CD4-positive, alpha-beta memory T cell (primary cell): ENCODE measurements around the gene HES6. TPM values are rescaled to one million over a fixed set of nuclear protein-coding genes. Genes with fewer than 3 reads are reported as not detected.

Experiments
- CTCF ChIA-PET: fragments of 350-600 bp; sonication (Branson Sonifier 250); formaldehyde crosslinking; loops from one replicate; lab custom pipeline; 2021; ENCODE audit warnings: inconsistent platforms; ENCODE audit not compliant: partially characterized antibody; lab: Charles Lee
- POLR2A ChIA-PET: fragments of 350-600 bp; sonication (Branson Sonifier 250); formaldehyde crosslinking; loops from one replicate; lab custom pipeline; 2021; ENCODE audit not compliant: partially characterized antibody; lab: Charles Lee
- DNase-seq, 5 donors: peaks; one replicate each; pipeline versions ENCODE4 v3.0.0 to v3.0.0-alpha.2; 2020 to 2022; ENCODE audit warnings: mixed read lengths in 1 of 5
- H3K27ac ChIP-seq: one replicate; pipeline ENCODE4 v1.7.0; 2013; ENCODE audit warnings: low read depth, low read length
- H3K27me3 ChIP-seq: 2 replicates; pipeline ENCODE4 v1.7.0; 2013; ENCODE audit warnings: mild to moderate bottlenecking, low read length, moderate library complexity; ENCODE audit not compliant: insufficient read depth
- H3K36me3 ChIP-seq: 2 replicates; pipeline ENCODE4 v1.7.0; 2013; ENCODE audit warnings: mild to moderate bottlenecking, low read length, moderate library complexity; ENCODE audit not compliant: insufficient read depth
- H3K4me1 ChIP-seq: 2 replicates; pipeline ENCODE4 v1.7.0; 2013; ENCODE audit warnings: mild to moderate bottlenecking, low read length, moderate library complexity; ENCODE audit not compliant: insufficient read depth
- H3K4me3 ChIP-seq, 2 donors: one replicate each; pipeline ENCODE4 v1.7.0; 2013; ENCODE audit warnings: low read length in 2 of 2, mild to moderate bottlenecking in 1 of 2
- H3K9me3 ChIP-seq, 2 donors: one replicate each; pipeline ENCODE4 v1.7.0; 2013; ENCODE audit warnings: low read length in 2 of 2, control low read depth in 1 of 2; ENCODE audit not compliant: control insufficient read depth in 1 of 2
- H3K27ac Mint-ChIP-seq, 7 donors: one replicate each; pipeline ENCODE4 v1.8.0; 2020 to 2021; ENCODE audit warnings: mixed read lengths in 7 of 7, mild to moderate bottlenecking in 6 of 7, inconsistent platforms in 3 of 7, moderate library complexity in 3 of 7
- H3K27me3 Mint-ChIP-seq, 2 donors: one replicate each; pipeline ENCODE4 v1.8.0; 2020 to 2021; ENCODE audit warnings: mixed read lengths in 2 of 2
- H3K36me3 Mint-ChIP-seq, 2 donors: one replicate each; pipeline ENCODE4 v1.8.0; 2020 to 2021; ENCODE audit warnings: mixed read lengths in 2 of 2, inconsistent platforms in 1 of 2, mild to moderate bottlenecking in 1 of 2
- H3K4me1 Mint-ChIP-seq, 4 donors: one replicate each; pipeline ENCODE4 v1.8.0; 2020 to 2021; ENCODE audit warnings: mixed read lengths in 4 of 4, mild to moderate bottlenecking in 1 of 4
- H3K4me3 Mint-ChIP-seq, 8 donors: one replicate each; pipeline ENCODE4 v1.8.0; 2020 to 2021; ENCODE audit warnings: mixed read lengths in 8 of 8, mild to moderate bottlenecking in 7 of 8, moderate library complexity in 6 of 8, inconsistent platforms in 3 of 8
- H3K9me3 Mint-ChIP-seq, 8 donors: one replicate each; pipeline ENCODE4 v1.8.0; 2020 to 2021; ENCODE audit warnings: mixed read lengths in 8 of 8, mild to moderate bottlenecking in 5 of 8, inconsistent platforms in 3 of 8, moderate library complexity in 1 of 8
- intact Hi-C: fragments of 100-400 bp; cut with micrococcal nuclease; formaldehyde crosslinking; loops from one replicate; pipeline ENCODE4 v1.15.1; 2023
- polyA plus RNA-seq, 2 donors: library from polyadenylated mRNA; unstranded; fragments of 300-500 nt; fragmentation: Illumina TruSeq; gene quantifications; one replicate each; pipeline ENCODE4 v1.2.3, GENCODE V29; 2021
- total RNA-seq, 2 experiments: library from RNA; stranded (reverse); gene quantifications; one replicate each; pipeline ENCODE4 v1.2.3, GENCODE V29; 2021

The HES6 gene
- total and polyA plus RNA-seq, 4 experiments from 2014 or later: 0.67 to 4.9 (median 1.5) TPM

GRCh38 chr2:238220274-238220891 lies 19.5 kb downstream of the HES6 start:
- ChIA-PET POLR2A (interaction anchor here (0.8 to 1.0 kb wide), 2 partner anchors 11 to 18 kb away, joined by 3 read pairs; no protein-coding TSS in a partner anchor), CTCF (no interaction called here)
- DNase-seq: no peak
- H3K4me1 Mint-ChIP-seq: no peaks in the 10 kb centered on the region
- no peaks in the 10 kb centered on the region for H3K9me3 ChIP-seq
- no peak overlapping the region for H3K4me3 ChIP-seq
- peaks cover under 1 to 2% of the 10 kb centered on the region in 2 donors for H3K27me3 Mint-ChIP-seq
- H3K36me3 Mint-ChIP-seq: no peaks in the 10 kb centered on the region
- H3K27ac ChIP-seq: no peak overlapping the region
- no peaks in the 10 kb centered on the region for H3K4me1 ChIP-seq
- no peak overlapping the region for H3K4me3 Mint-ChIP-seq
- no peak overlapping the region for H3K27ac Mint-ChIP-seq
- intact Hi-C loops: no loop called here
- H3K27me3 ChIP-seq: no peaks in the 10 kb centered on the region
- no peaks in the 10 kb centered on the region for H3K9me3 Mint-ChIP-seq
- H3K36me3 ChIP-seq: no peaks in the 10 kb centered on the region

GRCh38 chr2:238216651-238217184 lies 23.1 kb downstream of the HES6 start:
- Histone ChIP-seq H3K36me3 (no peaks in the 10 kb centered on the region), H3K4me1 (no peaks in the 10 kb centered on the region), H3K27ac (no peak overlapping the region), H3K9me3 (no peaks in the 10 kb centered on the region), H3K27me3 (no peaks in the 10 kb centered on the region), H3K4me3 (no peak overlapping the region)
- Mint-ChIP-seq H3K36me3 (no peaks in the 10 kb centered on the region), H3K27me3 (peaks cover 3 to 8% of the 10 kb centered on the region in 2 donors), H3K4me3 (no peak overlapping the region), H3K9me3 (no peaks in the 10 kb centered on the region), H3K4me1 (no peaks in the 10 kb centered on the region), H3K27ac (no peak overlapping the region)
- DNase-seq: no peak
- POLR2A ChIA-PET: interaction anchor here (0.8 kb wide), 1 partner anchor 18 kb away, joined by 4 read pairs; no protein-coding TSS in a partner anchor
- intact Hi-C loops: no loop called here
- CTCF ChIA-PET: no interaction called here

- H3K27ac ChIP-seq: no peak overlapping the region
- ChIA-PET CTCF (no interaction called here), POLR2A (no interaction called here)
- peaks cover 6 to 13% (median 8%) of the 10 kb centered on the region in 4 donors for H3K4me1 Mint-ChIP-seq
- H3K36me3 Mint-ChIP-seq: peaks cover 0 to 10% of the 10 kb centered on the region in 2 donors
- no peak overlapping the region for H3K4me3 ChIP-seq
- no peaks in the 10 kb centered on the region for H3K27me3 ChIP-seq
- H3K9me3 ChIP-seq: no peaks in the 10 kb centered on the region
- H3K4me3 Mint-ChIP-seq: no peak overlapping the region
- H3K9me3 Mint-ChIP-seq: no peaks in the 10 kb centered on the region
- DNase-seq: no peak
- H3K36me3 ChIP-seq: no peaks in the 10 kb centered on the region
- peaks cover 14% of the 10 kb centered on the region for H3K4me1 ChIP-seq
- intact Hi-C loops: no loop called here
- H3K27ac Mint-ChIP-seq: no peak overlapping the region
- H3K27me3 Mint-ChIP-seq: no peaks in the 10 kb centered on the region
Observed at GRCh38 chr2:238207006-238207405, 32.8 kb downstream of the HES6 start.

- H3K4me3 ChIP-seq: peak overlapping the region in 1 of 2 donors; percentile 50
- Mint-ChIP-seq H3K4me3 (peak overlapping the region; percentile 78 to 89 (median 86)), H3K9me3 (no peaks in the 10 kb centered on the region), H3K36me3 (peaks cover 3 to 17% of the 10 kb centered on the region in 2 donors), H3K27ac (peak overlapping the region in 6 of 7 donors; percentile 93 to 97 (median 94)), H3K4me1 (peaks cover 25 to 42% (median 32%) of the 10 kb centered on the region in 4 donors), H3K27me3 (no peaks in the 10 kb centered on the region)
- CTCF ChIA-PET: interaction anchor here (0.6 to 1.3 kb wide), 2 partner anchors 14 to 281 kb away, joined by 3 to 5 read pairs; no protein-coding TSS in a partner anchor
- POLR2A ChIA-PET: interaction anchor here (0.5 to 2.8 kb wide), 9 partner anchors 13 to 545 kb away, joined by 3 to 15 read pairs (median 5); partner anchors contain the start of genes HES6 and SCLY
- peak in 1 of 5 donors; percentile 6 for DNase-seq
- intact Hi-C loops: loop anchor here (1.0 to 5.0 kb wide), 7 partner anchors 27 to 532 kb away; partner anchors contain the start of genes HES6, PER2 and TRAF3IP1
- peaks cover 40% of the 10 kb centered on the region for H3K4me1 ChIP-seq
- no peaks in the 10 kb centered on the region for H3K9me3 ChIP-seq
- H3K36me3 ChIP-seq: no peaks in the 10 kb centered on the region
- H3K27ac ChIP-seq: peak overlapping the region; percentile 79
- no peaks in the 10 kb centered on the region for H3K27me3 ChIP-seq
Observed at GRCh38 chr2:238203973-238204683, 35.7 kb downstream of the HES6 start.

- peaks cover 48% of the 10 kb centered on the region for H3K4me1 ChIP-seq
- peak within 1 kb of the TSS; percentile 89 to 97 (median 94) for H3K27ac Mint-ChIP-seq
- peaks cover 28 to 46% (median 36%) of the 10 kb centered on the region in 4 donors for H3K4me1 Mint-ChIP-seq
- peak within 1 kb of the TSS; percentile 79 for H3K27ac ChIP-seq
- H3K9me3 ChIP-seq: no peaks in the 10 kb centered on the region
- peak within 1 kb of the TSS; percentile 87 to 94 (median 91) for H3K4me3 Mint-ChIP-seq
- ChIA-PET CTCF (interaction anchor here (0.9 to 1.3 kb wide), 4 partner anchors 43 to 691 kb away, joined by 3 to 9 read pairs (median 4); no protein-coding TSS in a partner anchor), POLR2A (interaction anchor here (0.5 to 3.4 kb wide), 14 partner anchors 16 to 545 kb away, joined by 3 to 17 read pairs (median 6); partner anchors contain the start of genes HES6 and SCLY)
- H3K36me3 Mint-ChIP-seq: peaks cover 3 to 19% of the 10 kb centered on the region in 2 donors
- H3K27me3 ChIP-seq: no peaks in the 10 kb centered on the region
- peak within 1 kb of the TSS; percentile 30 to 72 for H3K4me3 ChIP-seq
- DNase-seq: peak; percentile 88 to 93 (median 91)
- no peaks in the 10 kb centered on the region for H3K9me3 Mint-ChIP-seq
- no peaks in the 10 kb centered on the region for H3K27me3 Mint-ChIP-seq
- intact Hi-C loops: loop anchor here (1.0 to 5.0 kb wide), 7 partner anchors 28 to 531 kb away; partner anchors contain the start of genes HES6, PER2 and TRAF3IP1
- no peaks in the 10 kb centered on the region for H3K36me3 ChIP-seq
Observed at GRCh38 chr2:238203094-238203972, 36.5 kb downstream of the HES6 start, which contains the start of gene ILKAP. TSS of gene ILKAP (minus strand) at chr2:238203695. CDS start at chr2:238203553, 142 bp downstream.
